Measurements from ENCODE around the gene GON7.

DNA sequence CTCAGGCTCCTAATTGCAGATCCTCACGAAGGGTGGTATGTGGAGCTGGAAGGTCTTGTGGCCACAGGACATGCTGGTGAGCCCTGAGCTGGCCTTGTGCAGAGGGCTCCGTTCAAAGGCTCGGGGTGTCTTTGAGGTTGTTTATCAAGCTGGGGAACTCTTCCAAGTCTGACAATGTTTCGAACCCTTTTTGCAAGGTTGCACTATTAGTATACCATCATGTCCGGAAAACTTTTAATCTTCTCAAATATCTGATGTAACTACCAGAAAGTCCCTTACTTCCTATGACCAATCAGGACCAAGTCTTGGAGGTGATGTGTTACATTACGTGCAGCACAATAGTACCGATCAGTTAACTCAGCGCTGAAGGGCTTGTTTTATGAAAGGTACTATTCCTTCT, 21.7 kb upstream of the GON7 start:
- TF ChIP-seq, protein P1, sequence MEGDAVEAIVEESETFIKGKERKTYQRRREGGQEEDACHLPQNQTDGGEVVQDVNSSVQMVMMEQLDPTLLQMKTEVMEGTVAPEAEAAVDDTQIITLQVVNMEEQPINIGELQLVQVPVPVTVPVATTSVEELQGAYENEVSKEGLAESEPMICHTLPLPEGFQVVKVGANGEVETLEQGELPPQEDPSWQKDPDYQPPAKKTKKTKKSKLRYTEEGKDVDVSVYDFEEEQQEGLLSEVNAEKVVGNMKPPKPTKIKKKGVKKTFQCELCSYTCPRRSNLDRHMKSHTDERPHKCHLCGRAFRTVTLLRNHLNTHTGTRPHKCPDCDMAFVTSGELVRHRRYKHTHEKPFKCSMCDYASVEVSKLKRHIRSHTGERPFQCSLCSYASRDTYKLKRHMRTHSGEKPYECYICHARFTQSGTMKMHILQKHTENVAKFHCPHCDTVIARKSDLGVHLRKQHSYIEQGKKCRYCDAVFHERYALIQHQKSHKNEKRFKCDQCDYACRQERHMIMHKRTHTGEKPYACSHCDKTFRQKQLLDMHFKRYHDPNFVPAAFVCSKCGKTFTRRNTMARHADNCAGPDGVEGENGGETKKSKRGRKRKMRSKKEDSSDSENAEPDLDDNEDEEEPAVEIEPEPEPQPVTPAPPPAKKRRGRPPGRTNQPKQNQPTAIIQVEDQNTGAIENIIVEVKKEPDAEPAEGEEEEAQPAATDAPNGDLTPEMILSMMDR (IDR thresholded peaks at IDR 0.05): no peak
- TF ChIP-seq POLR2A (IDR thresholded peaks at IDR 0.05): no peak

Measured in testis (tissue), 2 donors.